ENCODE data around the gene CNKSR2. TPM values are rescaled to one million over a fixed set of nuclear protein-coding genes. Genes with fewer than 3 reads are reported as not detected.
"Not testable (repeated sequence)": the region's sequence is repeated elsewhere in the genome, so short reads cannot be mapped to it uniquely, and the experiment has no call there.

Gene CNKSR2
- total RNA-seq, 1 experiment from 2014 or later, result 52.9 TPM

DNA sequence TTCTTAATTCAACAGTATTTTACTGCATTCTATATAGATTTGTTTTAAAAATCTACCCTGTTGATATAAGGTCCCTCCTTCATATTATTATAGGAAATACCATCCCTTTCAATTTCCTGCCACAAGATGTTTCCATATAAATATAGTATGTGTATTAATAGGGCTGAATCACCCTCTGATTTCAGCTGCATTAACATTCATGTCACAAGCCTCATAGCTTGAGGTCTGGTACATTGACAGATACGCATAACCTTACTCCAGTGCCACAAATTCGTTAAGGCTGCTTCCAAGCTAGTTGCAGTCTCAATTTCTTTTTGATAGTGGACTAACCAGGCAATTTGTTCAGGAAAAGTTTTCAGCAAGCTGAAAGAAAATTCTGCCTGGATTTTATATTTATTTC, 155.6 kb downstream of the CNKSR2 start:
- Histone ChIP-seq H3K9me3 (ENCODE audit: control insufficient read depth, low read depth, low read length) (no peaks in the 10 kb centered on the region), H2BK20ac (ENCODE audit: low read depth, low read length, poor library complexity, severe bottlenecking) (no peak overlapping the region), H3K79me1 (ENCODE audit: insufficient read depth, low read depth, low read length, poor library complexity, severe bottlenecking) (no peaks in the 10 kb centered on the region), H3K23ac (ENCODE audit: insufficient read length, low read depth, low read length) (no peak overlapping the region), H2BK120ac (ENCODE audit: low read depth, low read length, poor library complexity, severe bottlenecking) (no peak overlapping the region), H3K79me2 (ENCODE audit: insufficient read depth, low read length) (no peaks in the 10 kb centered on the region), H4K91ac (ENCODE audit: insufficient read length, low read depth, low read length) (no peak overlapping the region), H2BK5ac (ENCODE audit: insufficient read length, low read length) (no peak overlapping the region), H3K4ac (ENCODE audit: low read depth, low read length) (no peak overlapping the region), H4K5ac (ENCODE audit: insufficient read length, low read depth, low read length) (no peak overlapping the region), H4K20me1 (ENCODE audit: control insufficient read depth, insufficient read depth, insufficient read length) (no peaks in the 10 kb centered on the region), H3K14ac (ENCODE audit: insufficient read depth, low read length) (no peak overlapping the region), H3K18ac (ENCODE audit: insufficient read length, low read depth, low read length) (no peak overlapping the region), H2AFZ (ENCODE audit: low read length) (no peak overlapping the region), H2BK12ac (ENCODE audit: insufficient read length, low read depth, low read length) (no peak overlapping the region), H3T11ph (ENCODE audit: low read length) (no peak overlapping the region), H2BK15ac (ENCODE audit: low read depth, low read length) (no peak overlapping the region), H3K27me3 (ENCODE audit: insufficient read depth, low read length) (no peaks in the 10 kb centered on the region), H3K4me2 (ENCODE audit: insufficient read depth, insufficient read length, low read length) (no peak overlapping the region), H4K8ac (replicated peaks; ENCODE audit: insufficient read length, low read depth, low read length) (no peak overlapping the region), H3K4me1 (ENCODE audit: insufficient read depth, low read length) (no peaks in the 10 kb centered on the region), H3K27ac (ENCODE audit: insufficient read length, low read depth, low read length) (no peak overlapping the region), H3K9ac (ENCODE audit: extremely low read depth, insufficient read length, low read length) (no peak overlapping the region), H3K23me2 (ENCODE audit: insufficient read length, low read depth, low read length, poor library complexity, severe bottlenecking) (no peaks in the 10 kb centered on the region), H3K56ac (ENCODE audit: insufficient read length, low read depth, low read length) (no peak overlapping the region), H2AK5ac (ENCODE audit: insufficient read length, low read length) (no peak overlapping the region)
- Mint-ChIP-seq H3K4me1 (no peaks in the 10 kb centered on the region), H3K4me3 (no peak overlapping the region), H3K27ac (no peak overlapping the region), H3K36me3 (ENCODE audit: insufficient read depth in 1 of 3, low read depth in 3 of 3) (peaks cover 7 to 20% (median 7%) of the 10 kb centered on the region in 3 experiments; a peak in 6 of 7 replicates), H3K27me3 (ENCODE audit: low read depth) (no peaks in the 10 kb centered on the region), H3K9me3 (peaks cover 0 to 10% of the 10 kb centered on the region in 2 experiments; a peak in 4 of 5 replicates)
- no peak for DNase-seq
- TF ChIP-seq, protein P1, sequence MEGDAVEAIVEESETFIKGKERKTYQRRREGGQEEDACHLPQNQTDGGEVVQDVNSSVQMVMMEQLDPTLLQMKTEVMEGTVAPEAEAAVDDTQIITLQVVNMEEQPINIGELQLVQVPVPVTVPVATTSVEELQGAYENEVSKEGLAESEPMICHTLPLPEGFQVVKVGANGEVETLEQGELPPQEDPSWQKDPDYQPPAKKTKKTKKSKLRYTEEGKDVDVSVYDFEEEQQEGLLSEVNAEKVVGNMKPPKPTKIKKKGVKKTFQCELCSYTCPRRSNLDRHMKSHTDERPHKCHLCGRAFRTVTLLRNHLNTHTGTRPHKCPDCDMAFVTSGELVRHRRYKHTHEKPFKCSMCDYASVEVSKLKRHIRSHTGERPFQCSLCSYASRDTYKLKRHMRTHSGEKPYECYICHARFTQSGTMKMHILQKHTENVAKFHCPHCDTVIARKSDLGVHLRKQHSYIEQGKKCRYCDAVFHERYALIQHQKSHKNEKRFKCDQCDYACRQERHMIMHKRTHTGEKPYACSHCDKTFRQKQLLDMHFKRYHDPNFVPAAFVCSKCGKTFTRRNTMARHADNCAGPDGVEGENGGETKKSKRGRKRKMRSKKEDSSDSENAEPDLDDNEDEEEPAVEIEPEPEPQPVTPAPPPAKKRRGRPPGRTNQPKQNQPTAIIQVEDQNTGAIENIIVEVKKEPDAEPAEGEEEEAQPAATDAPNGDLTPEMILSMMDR (conservative IDR thresholded peaks at IDR 0.05), result no peak
- no CpG with 5 or more reads among the region's 2 CpGs for WGBS (ENCODE audit: extremely low coverage, insufficient read length, low lambda C conversion rate)

DNA sequence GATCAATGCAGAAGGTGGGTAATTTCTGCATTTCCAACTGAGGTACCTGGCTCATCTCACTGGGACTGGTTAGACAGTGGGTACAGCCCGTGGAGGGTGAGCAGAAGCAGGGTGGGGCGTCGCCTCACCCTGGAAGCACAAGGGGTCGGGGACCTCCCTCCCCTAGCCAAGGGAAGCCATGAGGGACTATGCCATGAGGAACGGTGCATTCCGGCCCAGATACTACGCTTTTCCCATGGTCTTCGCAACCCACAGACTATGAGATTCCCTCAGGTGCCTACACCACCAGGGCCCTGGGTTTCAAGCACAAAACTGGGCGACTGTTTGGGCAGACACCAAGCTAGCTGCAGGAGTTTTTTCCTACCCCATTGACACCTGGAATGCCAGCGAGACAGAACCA, 170.4 kb downstream of the CNKSR2 start:
- H3K27ac Mint-ChIP-seq; DNase-seq; H4K8ac ChIP-seq (replicated peaks; ENCODE audit: insufficient read length, low read depth, low read length); H3K23ac ChIP-seq (ENCODE audit: insufficient read length, low read depth, low read length); H3K4me3 Mint-ChIP-seq; H2BK15ac ChIP-seq (ENCODE audit: low read depth, low read length); H3K4me1 ChIP-seq (ENCODE audit: insufficient read depth, low read length); H4K91ac ChIP-seq (ENCODE audit: insufficient read length, low read depth, low read length); H2AK5ac ChIP-seq (ENCODE audit: insufficient read length, low read length); H2BK12ac ChIP-seq (ENCODE audit: insufficient read length, low read depth, low read length); H3K27ac ChIP-seq (ENCODE audit: insufficient read length, low read depth, low read length); H2BK20ac ChIP-seq (ENCODE audit: low read depth, low read length, poor library complexity, severe bottlenecking); H3K79me1 ChIP-seq (ENCODE audit: insufficient read depth, low read depth, low read length, poor library complexity, severe bottlenecking); H3K79me2 ChIP-seq (ENCODE audit: insufficient read depth, low read length); H4K20me1 ChIP-seq (ENCODE audit: control insufficient read depth, insufficient read depth, insufficient read length); H4K5ac ChIP-seq (ENCODE audit: insufficient read length, low read depth, low read length); H3K9ac ChIP-seq (ENCODE audit: extremely low read depth, insufficient read length, low read length); H2BK120ac ChIP-seq (ENCODE audit: low read depth, low read length, poor library complexity, severe bottlenecking); H3K4ac ChIP-seq (ENCODE audit: low read depth, low read length); H3K9me3 ChIP-seq (ENCODE audit: control insufficient read depth, low read depth, low read length); H3K56ac ChIP-seq (ENCODE audit: insufficient read length, low read depth, low read length); H3K4me2 ChIP-seq (ENCODE audit: insufficient read depth, insufficient read length, low read length); H3K27me3 ChIP-seq (ENCODE audit: insufficient read depth, low read length); H2AFZ ChIP-seq (ENCODE audit: low read length); H3K23me2 ChIP-seq (ENCODE audit: insufficient read length, low read depth, low read length, poor library complexity, severe bottlenecking); H2BK5ac ChIP-seq (ENCODE audit: insufficient read length, low read length); H3K14ac ChIP-seq (ENCODE audit: insufficient read depth, low read length); H3K27me3 Mint-ChIP-seq (ENCODE audit: low read depth); H3K18ac ChIP-seq (ENCODE audit: insufficient read length, low read depth, low read length); H3K4me1 Mint-ChIP-seq; H3T11ph ChIP-seq (ENCODE audit: low read length): not testable (repeated sequence)
- Mint-ChIP-seq H3K36me3 (ENCODE audit: insufficient read depth in 1 of 3, low read depth in 3 of 3) (peaks cover 29 to 69% (median 53%) of the 10 kb centered on the region in 3 experiments), H3K9me3 (peaks cover 51 to 57% of the 10 kb centered on the region in 2 experiments)
- WGBS (ENCODE audit: extremely low coverage, insufficient read length, low lambda C conversion rate), result no CpG with 5 or more reads among the region's 10 CpGs
